PC-9 (cell line): ENCODE data around the gene DHX38.

Experiments used
- EZH2 ChIP-seq: fragments of 200-600 bp; sonication (generic); IDR thresholded peaks from 2 replicates; pipeline ENCODE4 v1.8.0; 2017; ENCODE audit warnings: antibody characterized with exemption, low read depth
- TF ChIP-seq, protein P1 (sequence below): fragments of 200-600 bp; sonication (generic); conservative IDR thresholded peaks from 2 replicates; pipeline ENCODE4 v1.6.1; 2017; ENCODE audit warnings: mixed run types, antibody characterized with exemption, mild to moderate bottlenecking, moderate library complexity

DNA sequence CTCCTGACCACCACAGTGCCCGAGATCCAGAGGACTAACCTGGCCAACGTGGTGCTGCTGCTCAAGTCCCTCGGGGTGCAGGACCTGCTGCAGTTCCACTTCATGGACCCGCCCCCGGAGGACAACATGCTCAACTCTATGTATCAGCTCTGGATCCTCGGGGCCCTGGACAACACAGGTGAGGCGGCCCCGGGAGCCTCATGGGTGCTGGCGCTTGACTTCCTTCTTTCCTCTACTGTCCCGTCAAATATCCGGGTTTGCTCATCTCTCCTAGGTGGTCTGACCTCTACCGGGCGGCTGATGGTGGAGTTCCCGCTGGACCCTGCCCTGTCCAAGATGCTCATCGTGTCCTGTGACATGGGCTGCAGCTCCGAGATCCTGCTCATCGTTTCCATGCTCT, 13.7 kb downstream of the DHX38 start:
- TF ChIP-seq, protein P1, sequence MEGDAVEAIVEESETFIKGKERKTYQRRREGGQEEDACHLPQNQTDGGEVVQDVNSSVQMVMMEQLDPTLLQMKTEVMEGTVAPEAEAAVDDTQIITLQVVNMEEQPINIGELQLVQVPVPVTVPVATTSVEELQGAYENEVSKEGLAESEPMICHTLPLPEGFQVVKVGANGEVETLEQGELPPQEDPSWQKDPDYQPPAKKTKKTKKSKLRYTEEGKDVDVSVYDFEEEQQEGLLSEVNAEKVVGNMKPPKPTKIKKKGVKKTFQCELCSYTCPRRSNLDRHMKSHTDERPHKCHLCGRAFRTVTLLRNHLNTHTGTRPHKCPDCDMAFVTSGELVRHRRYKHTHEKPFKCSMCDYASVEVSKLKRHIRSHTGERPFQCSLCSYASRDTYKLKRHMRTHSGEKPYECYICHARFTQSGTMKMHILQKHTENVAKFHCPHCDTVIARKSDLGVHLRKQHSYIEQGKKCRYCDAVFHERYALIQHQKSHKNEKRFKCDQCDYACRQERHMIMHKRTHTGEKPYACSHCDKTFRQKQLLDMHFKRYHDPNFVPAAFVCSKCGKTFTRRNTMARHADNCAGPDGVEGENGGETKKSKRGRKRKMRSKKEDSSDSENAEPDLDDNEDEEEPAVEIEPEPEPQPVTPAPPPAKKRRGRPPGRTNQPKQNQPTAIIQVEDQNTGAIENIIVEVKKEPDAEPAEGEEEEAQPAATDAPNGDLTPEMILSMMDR, result no peak
- no peak for TF ChIP-seq EZH2
